ENCODE measurements around the gene EDEM2. TPM values are rescaled to one million over a fixed set of nuclear protein-coding genes. Genes with fewer than 3 reads are reported as not detected.

The EDEM2 gene
- total RNA-seq, 2 donors from 2014 or later, result 13.8 to 16.1 TPM

GRCh38 chr20:35091816-35092523, 55.2 kb downstream of the EDEM2 start:
- Histone ChIP-seq H3K4me1 (peaks cover 0 to 48% of the 10 kb centered on the region in 2 donors), H3K4me3 (peak overlapping the region; percentile 86 to 98), H3K36me3 (peaks cover 6% of the 10 kb centered on the region), H3K27me3 (no peaks in the 10 kb centered on the region), H3K9me3 (no peaks in the 10 kb centered on the region), H3K27ac (peak overlapping the region; percentile 97 to 98)
- TF ChIP-seq CTCF (IDR thresholded peaks at IDR 0.05), result no peak
- no peak for DNase-seq (ENCODE audit: low spot score)

GRCh38 chr20:35088231-35089145, 58.6 kb downstream of the EDEM2 start:
- no peaks in the 10 kb centered on the region for H3K27me3 ChIP-seq
- DNase-seq (ENCODE audit: low spot score), result no peak
- peaks cover 0 to 40% of the 10 kb centered on the region in 2 donors for H3K4me1 ChIP-seq
- H3K4me3 ChIP-seq, result no peak overlapping the region
- H3K9me3 ChIP-seq, result no peaks in the 10 kb centered on the region
- no peak for TF ChIP-seq CTCF (IDR thresholded peaks at IDR 0.05)
- no peak overlapping the region for H3K27ac ChIP-seq
- H3K36me3 ChIP-seq, result peaks cover 6% of the 10 kb centered on the region

- Histone ChIP-seq H3K9me3 (no peaks in the 10 kb centered on the region), H3K4me3 (no peak overlapping the region), H3K4me1 (peaks cover 0 to 34% of the 10 kb centered on the region in 2 donors), H3K27ac (no peak overlapping the region), H3K27me3 (no peaks in the 10 kb centered on the region), H3K36me3 (peaks cover 6% of the 10 kb centered on the region)
- TF ChIP-seq CTCF (IDR thresholded peaks at IDR 0.05), result no peak
- DNase-seq (ENCODE audit: low spot score), result no peak
Observed at GRCh38 chr20:35087791-35088190, 59.3 kb downstream of the EDEM2 start.

GRCh38 chr20:35087355-35087754, 59.8 kb downstream of the EDEM2 start:
- Histone ChIP-seq H3K4me3 (no peak overlapping the region), H3K9me3 (no peaks in the 10 kb centered on the region), H3K36me3 (peaks cover 6% of the 10 kb centered on the region), H3K27ac (no peak overlapping the region), H3K27me3 (no peaks in the 10 kb centered on the region), H3K4me1 (peaks cover 0 to 33% of the 10 kb centered on the region in 2 donors)
- TF ChIP-seq CTCF (IDR thresholded peaks at IDR 0.05), result no peak
- no peak for DNase-seq (ENCODE audit: low spot score)

- TF ChIP-seq CTCF (IDR thresholded peaks at IDR 0.05), result no peak
- Histone ChIP-seq H3K9me3 (no peaks in the 10 kb centered on the region), H3K4me1 (peaks cover 0 to 28% of the 10 kb centered on the region in 2 donors), H3K27ac (no peak overlapping the region), H3K27me3 (no peaks in the 10 kb centered on the region), H3K4me3 (no peak overlapping the region), H3K36me3 (peaks cover 6% of the 10 kb centered on the region)
- DNase-seq (ENCODE audit: low spot score), result no peak
Observed at GRCh38 chr20:35085477-35086225, 61.5 kb downstream of the EDEM2 start.

All from right atrium auricular region (tissue), 2 donors.